NK-92 (cell line): ENCODE results near the gene STAMBP.
"Not testable (repeated sequence)": the region's sequence is repeated elsewhere in the genome, so short reads cannot be mapped to it uniquely, and the experiment has no call there.

Experiments used
- DNase-seq: peaks from one replicate; lab custom pipeline; 2025; ENCODE audit not compliant: unreplicated experiment; lab: John Stamatoyannopoulos, UW

STAMBP gene

GRCh38 chr2:73903949-73904613 is 75.3 kb downstream of the STAMBP start:
- not testable (repeated sequence) for DNase-seq

GRCh38 chr2:73904952-73905351 is 76.2 kb downstream of the STAMBP start:
- DNase-seq = no peak

- no peak for DNase-seq
Measured at GRCh38 chr2:73906847-73907505, 78.2 kb downstream of the STAMBP start.

- no peak for DNase-seq
Measured at GRCh38 chr2:73907840-73908452, 79.2 kb downstream of the STAMBP start.

- DNase-seq = no peak
Measured at GRCh38 chr2:73908689-73909652, 80.2 kb downstream of the STAMBP start.

GRCh38 chr2:73910873-73911547 is 82.2 kb downstream of the STAMBP start:
- no peak for DNase-seq

- DNase-seq = no peak
Measured at GRCh38 chr2:73911548-73912208, 82.9 kb downstream of the STAMBP start.

- DNase-seq = no peak
Measured at GRCh38 chr2:73913414-73914054, 84.8 kb downstream of the STAMBP start.

- no peak for DNase-seq
Measured at GRCh38 chr2:73914667-73915066, 85.9 kb downstream of the STAMBP start.

GRCh38 chr2:73915437-73915993 is 86.8 kb downstream of the STAMBP start:
- no peak for DNase-seq

GRCh38 chr2:73916666-73917065 is 87.9 kb downstream of the STAMBP start:
- DNase-seq = no peak

GRCh38 chr2:73917296-73917695 is 88.5 kb downstream of the STAMBP start:
- no peak for DNase-seq

- no peak for DNase-seq
Measured at GRCh38 chr2:73917696-73918207, 89.0 kb downstream of the STAMBP start.

- no peak for DNase-seq
Measured at GRCh38 chr2:73918856-73919255, 90.1 kb downstream of the STAMBP start.

- DNase-seq = no peak
Measured at GRCh38 chr2:73919596-73920228, 91.0 kb downstream of the STAMBP start.

- DNase-seq = no peak
Measured at GRCh38 chr2:73920577-73921545, 92.1 kb downstream of the STAMBP start.

GRCh38 chr2:73921581-73921980 is 92.8 kb downstream of the STAMBP start:
- DNase-seq = no peak
